Upper lobe of left lung (tissue), 4 donors: ENCODE measurements around the gene PDPR.
"Not testable (repeated sequence)": the region's sequence is repeated elsewhere in the genome, so short reads cannot be mapped to it uniquely, and the experiment has no call there.

Source experiments
- POLR2A ChIP-seq, 4 donors: fragments of 450-650 bp; IDR thresholded peaks; one replicate each; pipeline ENCODE4 v1.5.1; 2016 to 2017; ENCODE audit warnings: antibody characterized with exemption in 4 of 4, mild to moderate bottlenecking in 2 of 4
- POLR2AphosphoS5 ChIP-seq, 2 donors: sonication (generic); formaldehyde crosslinking; IDR thresholded peaks; one replicate each; pipeline ENCODE4 v1.5.1; 2017; ENCODE audit warnings: antibody characterized with exemption in 2 of 2

DNA sequence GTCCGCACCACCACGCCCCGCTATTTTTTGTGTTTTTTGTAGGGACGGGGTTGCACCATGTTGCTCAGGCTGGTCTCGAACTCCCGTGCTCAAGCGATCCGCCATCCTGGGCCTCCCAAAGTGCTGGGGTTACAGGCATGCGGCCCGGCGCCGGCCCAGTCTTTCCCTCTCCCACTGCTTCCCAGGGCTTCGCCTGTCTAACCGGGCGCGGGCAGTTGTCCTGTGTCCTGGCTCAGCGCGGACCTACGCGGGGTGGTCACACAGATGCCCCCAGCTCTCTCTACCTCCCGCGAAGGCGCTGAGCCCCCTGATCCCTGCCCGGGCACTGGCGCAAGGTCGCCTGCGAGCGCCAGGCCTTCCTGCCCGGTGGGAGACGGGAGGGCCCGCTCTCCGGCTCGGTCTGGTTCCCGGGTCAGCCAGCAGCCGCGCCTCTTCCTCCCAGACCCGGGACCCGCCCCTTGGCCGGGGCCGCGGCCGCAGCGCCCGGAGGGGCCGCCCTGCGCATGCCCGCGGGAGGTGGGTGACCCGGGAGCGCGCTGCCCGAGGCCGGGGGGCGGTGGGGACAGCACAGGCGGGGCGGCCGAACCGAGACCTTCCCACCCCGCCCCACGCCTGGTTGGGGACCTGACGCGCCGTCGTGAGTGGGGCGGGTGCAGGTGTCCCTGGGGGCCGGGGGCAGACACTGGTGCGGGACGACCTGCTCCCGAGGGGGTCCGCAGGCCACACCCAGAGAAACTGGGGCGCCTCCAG lies 73.9 kb downstream of the PDPR start:
- TF ChIP-seq POLR2AphosphoS5, POLR2A (IDR thresholded peaks at IDR 0.05): not testable (repeated sequence)
